ENCODE results near the gene NHS.

DNA sequence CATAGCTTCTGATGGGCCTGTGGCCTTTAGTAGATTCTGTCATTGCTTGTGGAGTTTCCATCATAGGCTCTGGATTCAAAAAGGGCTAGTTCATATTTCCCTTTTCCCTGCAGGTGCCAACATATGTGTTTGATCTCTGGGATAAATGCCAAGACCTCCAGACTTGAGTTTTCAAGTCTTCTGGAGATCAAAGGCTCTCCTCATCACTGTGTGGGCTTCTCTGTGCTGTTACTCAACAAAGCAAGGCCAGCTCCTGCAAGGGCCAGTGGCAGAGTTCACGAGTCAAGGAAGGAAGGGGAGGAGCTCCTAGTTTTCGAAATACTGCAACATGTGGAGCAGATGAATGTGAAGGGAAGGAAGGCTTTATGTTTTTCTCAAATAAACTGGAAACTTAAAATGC is 299.6 kb downstream of the NHS start:
- TF ChIP-seq, protein P1, sequence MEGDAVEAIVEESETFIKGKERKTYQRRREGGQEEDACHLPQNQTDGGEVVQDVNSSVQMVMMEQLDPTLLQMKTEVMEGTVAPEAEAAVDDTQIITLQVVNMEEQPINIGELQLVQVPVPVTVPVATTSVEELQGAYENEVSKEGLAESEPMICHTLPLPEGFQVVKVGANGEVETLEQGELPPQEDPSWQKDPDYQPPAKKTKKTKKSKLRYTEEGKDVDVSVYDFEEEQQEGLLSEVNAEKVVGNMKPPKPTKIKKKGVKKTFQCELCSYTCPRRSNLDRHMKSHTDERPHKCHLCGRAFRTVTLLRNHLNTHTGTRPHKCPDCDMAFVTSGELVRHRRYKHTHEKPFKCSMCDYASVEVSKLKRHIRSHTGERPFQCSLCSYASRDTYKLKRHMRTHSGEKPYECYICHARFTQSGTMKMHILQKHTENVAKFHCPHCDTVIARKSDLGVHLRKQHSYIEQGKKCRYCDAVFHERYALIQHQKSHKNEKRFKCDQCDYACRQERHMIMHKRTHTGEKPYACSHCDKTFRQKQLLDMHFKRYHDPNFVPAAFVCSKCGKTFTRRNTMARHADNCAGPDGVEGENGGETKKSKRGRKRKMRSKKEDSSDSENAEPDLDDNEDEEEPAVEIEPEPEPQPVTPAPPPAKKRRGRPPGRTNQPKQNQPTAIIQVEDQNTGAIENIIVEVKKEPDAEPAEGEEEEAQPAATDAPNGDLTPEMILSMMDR (IDR thresholded peaks at IDR 0.05), result no peak
- no peak for TF ChIP-seq EZH2 (IDR thresholded peaks at IDR 0.05)

All from neural progenitor cell (in vitro differentiated cells).